ENCODE measurements around the gene UNC80.

Gene UNC80

DNA sequence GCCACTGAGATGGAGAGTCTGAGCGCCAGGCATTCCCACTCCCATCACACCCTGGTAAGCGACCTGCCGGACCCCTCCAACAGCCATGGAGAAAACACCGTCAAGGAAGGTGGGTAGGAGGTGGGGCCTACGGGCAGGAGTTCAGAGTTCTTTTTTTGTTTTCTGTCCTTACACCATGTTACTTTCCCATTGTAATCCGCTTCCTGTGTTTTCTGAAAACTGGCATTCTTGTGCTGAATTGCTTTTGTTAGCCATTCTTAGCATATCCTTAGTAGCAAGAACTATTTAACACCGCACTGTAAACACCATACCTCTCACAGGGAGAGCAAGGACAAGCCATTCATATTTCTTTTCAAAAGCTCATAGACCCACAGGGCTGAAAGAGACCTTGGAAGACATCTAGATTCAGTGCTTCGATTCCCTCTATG, 46.2 kb downstream of the UNC80 start:
- no peak for DNase-seq (ENCODE audit: low spot score)

DNA sequence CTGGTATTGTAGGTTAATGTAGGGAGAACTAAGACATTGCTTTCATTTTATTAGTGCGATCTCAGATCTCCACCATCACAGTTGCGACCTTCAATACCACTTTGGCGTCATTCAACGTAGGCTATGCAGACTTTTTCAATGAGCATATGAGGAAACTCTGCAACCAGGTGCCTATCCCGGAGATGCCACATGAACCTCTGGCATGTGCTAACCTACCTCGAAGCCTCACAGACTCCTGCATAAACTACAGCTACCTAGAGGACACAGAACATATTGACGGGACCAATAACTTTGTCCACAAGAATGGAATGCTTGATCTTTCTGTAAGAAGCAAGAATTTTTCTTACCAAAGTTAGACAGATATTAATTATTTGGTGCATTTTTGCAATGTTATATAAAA, 47.3 kb downstream of the UNC80 start:
- no peak for DNase-seq (ENCODE audit: low spot score)

DNA sequence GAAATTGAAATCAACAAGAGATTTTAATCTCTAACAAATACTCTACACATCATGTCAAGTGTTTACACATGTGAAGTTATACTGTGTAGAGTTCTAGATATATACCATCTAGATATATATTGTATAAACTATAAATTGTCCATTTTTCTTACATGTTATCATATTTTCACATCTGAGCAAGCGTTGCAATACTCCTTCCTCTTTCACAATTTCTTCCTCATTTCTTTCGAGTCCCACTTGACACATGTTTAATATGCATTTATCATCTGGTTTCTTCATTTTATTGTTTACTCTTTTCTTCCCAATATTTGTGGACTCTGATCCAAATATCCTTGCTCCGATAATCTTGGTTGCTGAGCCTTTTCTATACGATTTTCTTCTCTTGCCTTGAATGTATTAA, 50.2 kb downstream of the UNC80 start:
- DNase-seq (ENCODE audit: low spot score) = no peak

DNA sequence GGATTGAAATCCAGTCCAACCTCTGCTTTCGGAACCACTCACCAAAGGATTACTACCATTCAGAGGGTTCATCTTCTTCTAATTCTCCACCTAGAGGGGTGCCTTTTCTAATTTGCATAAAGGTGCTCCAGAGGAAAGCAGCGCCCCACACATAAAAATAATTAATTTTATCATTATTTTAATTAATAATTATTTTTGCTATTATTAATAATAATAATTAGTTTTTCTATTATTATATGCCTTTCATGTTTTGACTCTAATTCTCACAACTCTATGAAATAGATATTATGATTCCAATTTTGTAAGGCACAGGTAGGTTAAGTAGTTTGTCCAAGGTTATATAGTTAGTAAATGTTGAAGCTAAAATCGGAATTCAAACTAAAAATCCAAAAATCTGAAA, 51.9 kb downstream of the UNC80 start:
- DNase-seq (ENCODE audit: low spot score) = no peak

DNA sequence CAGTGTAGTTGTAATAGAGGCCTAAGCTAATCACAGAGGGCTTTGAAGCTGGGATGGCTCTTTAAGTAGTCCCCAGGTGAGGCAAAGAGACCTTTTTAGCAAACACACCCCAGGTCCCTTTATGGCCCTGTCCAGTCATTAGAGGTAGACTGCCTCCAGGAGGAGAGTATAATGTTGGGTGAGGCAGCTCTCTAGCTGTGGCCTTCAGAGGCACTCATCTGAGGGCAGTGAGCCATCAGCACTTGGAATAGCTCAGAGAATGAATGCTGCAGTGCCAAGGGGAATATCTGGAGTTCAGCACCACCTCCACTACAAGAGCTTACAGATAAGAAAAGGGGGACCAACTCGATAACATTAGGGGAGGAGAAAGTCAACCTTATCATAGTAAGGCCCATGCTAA, 52.8 kb downstream of the UNC80 start:
- DNase-seq (ENCODE audit: low spot score) = no peak

DNA sequence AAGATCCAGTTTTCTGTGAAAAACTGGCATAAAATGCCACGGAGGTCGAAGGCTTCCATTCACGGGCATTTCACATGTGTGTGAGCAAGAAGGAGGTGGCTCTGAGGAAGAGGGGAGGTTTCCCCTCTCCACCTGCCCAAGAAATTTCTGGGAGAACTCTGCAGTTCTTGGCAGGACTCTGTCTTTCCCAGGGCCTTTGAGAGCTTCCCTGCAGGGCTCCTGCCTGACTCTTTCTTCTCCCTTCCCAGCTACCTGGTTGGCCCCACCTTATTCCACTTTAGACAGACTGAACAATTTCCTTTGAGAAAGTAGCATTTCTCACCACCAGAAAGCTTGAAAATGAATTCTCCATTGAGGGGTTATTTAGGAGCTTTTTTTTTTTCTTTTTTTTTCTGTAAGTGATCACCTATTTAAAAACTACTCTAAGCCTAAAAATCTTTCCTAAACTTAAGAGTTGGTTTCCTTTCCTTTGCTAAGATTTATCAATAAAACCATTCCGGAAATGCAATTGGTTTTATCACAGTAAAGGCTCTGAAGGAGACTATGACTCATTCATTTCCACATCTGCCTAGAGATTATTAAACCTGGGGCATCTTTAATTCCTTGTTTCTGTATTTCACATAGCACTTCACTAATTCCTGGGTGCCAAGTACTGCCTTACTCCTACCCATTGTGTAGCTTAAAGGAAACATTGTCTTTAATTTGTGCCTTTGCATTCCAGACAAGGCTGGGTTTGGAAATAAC, 59.3 kb downstream of the UNC80 start:
- no peak for DNase-seq (ENCODE audit: low spot score)

DNA sequence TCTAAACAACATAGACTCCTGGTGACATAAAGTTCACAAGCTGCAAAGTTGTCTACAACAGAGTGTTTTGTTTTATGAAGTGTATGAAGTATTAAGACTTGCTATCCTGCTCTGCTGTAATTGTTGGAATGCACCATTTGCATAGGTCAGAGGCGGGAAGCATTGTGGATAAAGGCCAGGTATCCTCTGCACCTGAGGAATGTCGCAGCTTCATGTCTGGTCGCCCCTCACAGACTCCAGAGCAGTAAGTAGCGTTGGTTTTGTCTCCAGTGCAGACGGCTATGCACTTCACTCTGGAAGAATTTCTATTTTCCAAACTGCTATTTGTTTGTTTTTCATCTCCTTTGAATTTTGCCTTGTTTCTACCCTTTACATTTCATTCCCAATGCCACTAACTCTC, 63.1 kb downstream of the UNC80 start:
- no peak for DNase-seq (ENCODE audit: low spot score)

DNA sequence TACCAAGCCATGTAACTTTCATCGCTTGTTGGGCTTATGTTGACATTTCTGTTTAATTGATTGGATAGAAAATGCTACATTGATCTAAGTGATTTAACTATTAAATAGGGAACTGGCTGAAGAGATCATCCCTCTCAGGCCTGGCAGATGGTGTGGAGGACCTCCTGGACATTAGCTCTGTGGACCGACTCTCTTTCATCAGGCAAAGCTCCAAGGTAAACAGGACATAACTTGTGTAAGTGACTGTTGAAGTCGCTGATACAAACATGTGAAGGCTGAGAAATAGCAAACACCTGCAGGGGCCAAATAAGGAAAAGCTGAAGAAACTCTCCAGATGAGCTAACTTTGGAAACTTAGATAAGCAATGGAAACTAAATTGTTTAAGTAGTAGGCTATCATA, 68.8 kb downstream of the UNC80 start:
- DNase-seq (ENCODE audit: low spot score) = no peak

DNA sequence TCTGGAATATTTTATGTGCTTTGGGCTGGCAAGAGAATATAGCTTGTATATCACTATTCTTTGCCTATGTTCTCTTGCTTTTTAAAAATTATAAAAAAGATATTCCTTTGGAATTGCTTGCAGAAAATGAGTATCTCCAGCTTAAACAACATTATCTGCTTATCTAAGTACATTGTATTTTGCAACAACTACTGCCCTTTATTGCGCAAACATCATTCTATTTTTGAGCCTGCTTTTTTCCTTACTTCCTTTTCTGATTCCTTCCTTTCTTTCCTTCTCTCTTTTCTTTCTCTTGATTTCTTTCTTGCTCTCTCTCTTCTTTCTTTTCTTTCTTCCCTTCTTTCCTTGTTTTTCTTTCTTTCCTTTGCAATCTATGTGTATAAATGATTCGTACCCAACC, 74.0 kb downstream of the UNC80 start:
- DNase-seq (ENCODE audit: low spot score) = no peak

DNA sequence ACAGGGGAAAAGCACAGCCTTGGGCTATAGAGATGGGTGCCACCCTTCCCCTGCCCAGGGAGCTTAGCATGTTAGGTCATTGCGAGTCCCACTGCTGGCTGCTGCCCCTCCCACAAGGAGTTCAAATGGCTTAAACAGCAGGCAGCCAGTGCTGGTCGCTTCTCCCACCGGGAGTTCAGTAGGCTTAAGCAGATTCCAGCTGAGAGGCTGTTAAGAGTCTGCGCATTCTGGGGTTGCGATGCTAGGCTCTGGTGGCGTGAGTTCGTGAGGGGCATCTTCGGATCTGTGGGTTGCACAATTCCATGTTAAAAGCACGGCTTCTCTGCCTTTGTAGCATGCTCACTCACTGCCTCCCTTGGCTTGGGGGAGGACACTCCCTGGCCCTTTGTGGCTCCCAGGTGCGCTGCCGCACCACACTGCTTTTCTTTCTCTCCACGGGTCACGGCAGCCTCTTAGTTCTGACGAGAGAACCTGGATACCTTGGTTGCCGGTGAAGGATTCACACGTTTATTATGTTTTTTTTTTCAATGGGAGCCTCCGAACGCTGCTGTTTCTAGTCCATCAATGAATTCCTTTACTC, 93.2 kb downstream of the UNC80 start:
- no peak for DNase-seq (ENCODE audit: low spot score)

DNA sequence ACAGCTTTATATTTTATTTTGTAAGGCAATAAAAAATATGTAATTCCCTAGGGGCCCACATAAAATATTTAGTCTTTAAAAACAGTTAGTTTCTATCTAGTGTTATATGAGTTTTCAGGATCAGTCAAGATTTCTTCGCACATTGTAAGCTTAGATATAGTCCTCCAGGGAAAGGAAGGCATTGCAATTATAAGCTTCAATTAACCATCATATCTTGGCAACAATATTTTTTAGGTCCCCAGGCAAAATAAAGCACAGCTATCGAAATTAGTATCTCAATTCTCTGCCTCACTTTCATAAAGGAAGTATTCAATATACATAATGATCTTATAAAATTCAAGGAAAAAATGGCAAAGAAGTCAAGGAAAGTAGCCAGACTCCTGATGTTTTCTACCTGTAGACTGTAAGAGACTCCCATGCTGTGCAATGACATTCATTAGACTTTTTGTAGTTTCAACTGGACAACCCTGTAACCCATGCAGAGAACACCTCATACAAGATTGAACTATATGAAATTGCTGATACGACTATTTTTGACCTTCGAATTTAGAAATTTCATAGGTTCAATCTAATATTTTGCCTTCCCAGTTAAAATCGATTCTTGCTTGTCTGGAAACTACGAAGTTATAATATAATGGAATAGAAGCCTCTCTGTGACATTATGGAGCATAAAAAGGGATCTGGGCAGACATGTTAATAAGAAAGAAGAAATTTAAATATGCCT, 96.8 kb downstream of the UNC80 start:
- no peak for DNase-seq (ENCODE audit: low spot score)

DNA sequence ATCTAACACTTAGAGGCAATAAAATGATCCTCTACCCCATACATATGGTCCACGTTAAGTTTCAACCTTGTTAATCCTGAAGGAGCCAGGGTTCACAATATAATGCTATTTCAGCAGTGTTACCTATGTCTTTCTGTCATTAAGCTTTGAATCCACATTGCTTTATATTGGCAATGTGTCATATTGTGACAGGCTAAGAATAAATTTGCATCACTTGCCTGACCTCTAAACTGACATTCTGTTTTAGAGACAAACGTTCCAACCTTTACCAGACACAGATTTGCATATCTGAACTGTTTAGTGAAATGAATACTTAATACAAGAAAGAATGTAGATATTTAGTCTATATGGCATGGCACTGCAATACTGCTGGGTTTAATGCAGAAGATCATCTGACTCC, 98.4 kb downstream of the UNC80 start:
- no peak for DNase-seq (ENCODE audit: low spot score)

DNA sequence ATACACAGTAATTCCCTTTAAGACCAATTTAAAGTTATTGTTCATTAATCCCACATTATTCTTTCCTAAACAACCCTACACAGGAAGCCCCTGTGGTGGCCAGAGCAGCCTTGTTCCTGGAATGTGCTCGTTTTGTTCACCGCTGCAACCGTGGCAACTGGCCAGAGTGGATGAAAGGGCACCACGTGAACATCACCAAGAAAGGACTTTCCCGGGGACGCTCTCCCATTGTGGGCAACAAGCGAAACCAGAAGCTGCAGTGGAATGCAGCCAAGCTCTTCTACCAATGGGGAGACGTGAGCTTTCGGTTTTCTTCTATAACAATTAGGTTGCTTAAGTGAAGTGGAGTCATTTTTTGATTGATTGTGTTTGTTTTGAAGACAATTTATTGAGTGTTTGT, 101.0 kb downstream of the UNC80 start:
- DNase-seq (ENCODE audit: low spot score) = no peak

DNA sequence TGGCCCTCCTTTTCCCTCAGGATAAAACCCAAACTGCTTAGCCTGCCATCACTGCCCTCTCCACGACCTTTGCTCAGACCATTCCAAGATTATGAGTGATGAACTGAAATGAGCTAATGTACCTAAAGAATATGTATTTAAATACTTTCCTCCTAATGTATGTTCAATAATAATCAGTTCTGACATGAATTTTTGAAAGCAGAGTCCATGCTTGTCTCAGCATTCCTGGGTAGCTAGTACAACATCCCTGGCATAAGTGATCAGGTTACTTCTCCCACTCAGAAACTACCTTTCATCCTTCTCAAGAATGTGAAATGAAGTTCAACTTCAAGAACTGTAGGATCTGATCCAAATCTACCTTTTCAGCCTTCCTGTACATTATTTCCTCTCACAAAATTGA, 103.6 kb downstream of the UNC80 start:
- no peak for DNase-seq (ENCODE audit: low spot score)

DNA sequence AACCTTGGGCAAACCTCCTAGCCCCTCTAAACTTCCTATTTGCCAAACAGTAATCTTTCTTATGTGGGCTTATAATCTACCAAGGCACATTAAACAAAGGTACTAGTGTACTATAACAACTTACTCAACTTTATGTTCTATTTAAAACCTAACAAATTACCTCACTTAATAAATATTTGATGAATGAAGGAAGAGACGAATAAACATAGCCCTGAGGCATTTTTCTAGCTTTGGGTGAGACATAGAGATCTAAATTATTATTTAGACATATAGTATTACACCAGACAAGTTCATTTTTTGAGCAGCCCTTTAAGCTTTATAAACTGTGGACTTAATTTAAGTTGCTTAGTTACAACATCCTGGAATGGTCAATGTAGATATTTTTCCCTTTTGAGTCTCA, 104.6 kb downstream of the UNC80 start:
- DNase-seq (ENCODE audit: low spot score) = no peak

DNA sequence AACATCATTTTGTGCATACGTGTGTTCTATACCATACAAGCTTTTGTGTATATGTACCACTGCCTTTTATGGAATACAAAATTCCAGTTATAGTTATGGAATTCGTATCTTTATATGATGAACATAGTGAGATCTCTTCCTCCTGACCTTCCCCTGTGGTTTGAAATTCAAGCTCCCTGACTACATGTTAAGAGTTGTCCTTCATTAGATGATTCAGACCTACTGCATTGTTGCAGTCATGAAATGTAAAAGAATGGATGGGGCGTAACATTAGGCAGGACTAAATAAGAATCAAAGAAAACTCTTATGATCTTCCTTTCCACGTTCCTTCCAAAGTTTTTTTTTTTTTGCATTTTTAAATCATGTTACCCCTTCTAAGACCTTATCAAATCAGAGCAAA, 107.1 kb downstream of the UNC80 start:
- DNase-seq (ENCODE audit: low spot score) = no peak

DNA sequence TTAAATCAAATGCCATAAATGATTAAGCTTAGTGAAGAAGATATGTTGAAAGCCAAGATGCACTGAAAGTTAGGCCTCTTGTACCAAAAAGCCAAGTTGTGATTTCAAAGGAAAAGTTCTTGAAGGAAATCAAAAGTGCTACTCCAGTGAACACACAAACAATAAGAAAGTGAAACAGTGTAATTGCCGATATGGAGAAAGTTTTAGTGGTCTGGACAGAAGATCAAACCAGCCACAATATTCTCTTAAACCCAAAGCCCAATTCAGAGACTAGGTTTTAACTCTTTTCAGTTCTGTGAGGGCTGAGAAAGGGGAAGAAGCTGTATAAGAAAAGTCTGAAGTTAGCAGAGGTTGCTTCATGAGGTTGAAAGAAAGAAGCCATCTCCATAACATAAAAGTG, 129.0 kb downstream of the UNC80 start:
- no peak for DNase-seq (ENCODE audit: low spot score)

DNA sequence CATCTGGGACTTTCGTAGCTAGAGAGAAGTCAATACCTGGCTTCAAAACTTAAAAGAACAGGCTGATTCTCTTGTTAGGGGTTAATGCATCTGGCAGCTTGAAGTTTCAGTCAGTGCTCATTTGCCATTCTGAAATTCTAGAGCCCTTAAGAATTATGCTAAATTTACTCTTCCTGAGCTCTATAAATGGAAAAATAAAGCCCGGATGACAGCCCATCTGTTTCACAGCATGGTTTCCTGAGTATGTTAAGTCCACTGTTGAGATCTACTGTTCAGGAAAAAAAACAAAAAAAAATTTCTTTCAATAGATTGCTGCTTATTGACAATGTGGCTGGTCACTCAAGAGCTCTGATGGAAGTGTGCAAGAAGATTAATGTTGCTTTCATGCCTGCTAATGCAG, 129.5 kb downstream of the UNC80 start:
- DNase-seq (ENCODE audit: low spot score) = no peak

DNA sequence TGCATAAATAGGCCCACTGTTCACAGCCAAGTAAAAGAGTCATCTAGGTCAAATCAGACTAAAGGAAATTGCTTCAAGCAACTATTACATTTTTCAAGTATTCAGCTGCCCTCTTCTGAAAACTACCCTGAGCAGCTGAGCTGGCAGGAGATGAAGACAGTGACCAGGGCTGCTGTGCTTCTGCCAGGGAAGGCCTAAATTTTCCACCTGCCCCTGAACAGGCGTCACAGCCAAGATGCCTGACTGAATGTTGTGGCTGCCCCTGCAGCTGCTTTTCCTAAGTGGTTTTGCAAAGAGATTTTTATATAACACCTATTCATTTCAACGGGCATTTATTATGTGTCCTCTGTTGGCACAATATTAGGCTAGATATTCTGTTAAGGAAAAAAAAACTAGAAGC, 134.1 kb downstream of the UNC80 start:
- DNase-seq (ENCODE audit: low spot score) = no peak

DNA sequence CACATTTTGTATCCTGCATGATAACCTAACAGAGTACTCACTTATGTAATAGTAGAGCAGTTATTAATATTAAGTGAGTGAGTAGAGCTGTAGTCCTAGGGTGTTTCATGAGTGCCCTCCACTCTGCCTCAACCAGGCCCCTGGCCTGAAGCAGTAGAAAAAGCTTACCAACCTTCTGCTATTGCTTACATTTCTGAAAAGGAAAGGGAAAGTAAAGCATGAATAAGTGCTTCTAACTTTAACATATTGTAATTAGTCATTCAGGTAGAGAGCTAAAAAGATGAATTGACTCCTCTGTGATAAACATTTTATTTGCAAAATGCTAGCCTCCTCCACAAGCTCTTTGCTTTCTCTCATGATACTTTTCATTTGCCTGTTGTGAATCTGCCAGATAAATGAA, 136.1 kb downstream of the UNC80 start:
- no peak for DNase-seq (ENCODE audit: low spot score)

DNA sequence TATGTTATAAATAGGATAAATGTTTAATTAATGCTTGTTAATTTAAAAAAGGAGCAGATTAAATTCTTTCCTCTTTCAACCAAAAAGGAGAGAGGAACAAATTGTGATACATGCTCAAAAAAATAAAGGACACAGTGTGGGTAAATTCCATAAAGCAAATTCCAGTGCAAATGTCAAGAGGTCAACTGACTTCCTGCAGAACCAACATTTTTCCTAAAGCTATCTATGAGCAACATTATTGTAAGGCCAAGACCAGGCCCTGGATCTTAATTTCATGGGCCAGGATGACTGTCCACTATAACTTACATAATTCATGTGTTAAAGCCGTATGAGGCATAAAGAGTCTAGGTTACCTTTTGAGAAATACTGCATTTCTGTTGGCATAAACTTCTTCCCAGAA, 136.9 kb downstream of the UNC80 start:
- DNase-seq (ENCODE audit: low spot score) = no peak

DNA sequence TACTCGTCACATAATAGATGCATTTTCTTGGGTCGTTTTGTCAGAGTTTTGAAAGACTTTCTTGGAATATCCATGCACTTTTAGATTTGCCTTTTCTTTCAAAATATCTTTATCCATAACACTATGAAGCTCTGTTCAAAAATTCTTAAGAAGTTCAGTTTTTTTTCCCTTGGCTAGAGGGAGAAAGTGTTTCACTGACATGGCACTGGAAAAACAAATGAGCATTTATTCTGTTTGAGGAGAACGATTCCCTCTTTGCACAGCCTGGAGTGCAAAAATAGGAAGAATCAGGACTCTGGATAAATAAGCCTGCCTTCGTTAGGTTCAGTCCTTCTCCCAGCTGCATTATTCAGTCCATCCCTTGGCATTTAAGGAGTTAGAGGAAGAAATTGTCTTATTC, 139.9 kb downstream of the UNC80 start:
- no peak for DNase-seq (ENCODE audit: low spot score)

DNA sequence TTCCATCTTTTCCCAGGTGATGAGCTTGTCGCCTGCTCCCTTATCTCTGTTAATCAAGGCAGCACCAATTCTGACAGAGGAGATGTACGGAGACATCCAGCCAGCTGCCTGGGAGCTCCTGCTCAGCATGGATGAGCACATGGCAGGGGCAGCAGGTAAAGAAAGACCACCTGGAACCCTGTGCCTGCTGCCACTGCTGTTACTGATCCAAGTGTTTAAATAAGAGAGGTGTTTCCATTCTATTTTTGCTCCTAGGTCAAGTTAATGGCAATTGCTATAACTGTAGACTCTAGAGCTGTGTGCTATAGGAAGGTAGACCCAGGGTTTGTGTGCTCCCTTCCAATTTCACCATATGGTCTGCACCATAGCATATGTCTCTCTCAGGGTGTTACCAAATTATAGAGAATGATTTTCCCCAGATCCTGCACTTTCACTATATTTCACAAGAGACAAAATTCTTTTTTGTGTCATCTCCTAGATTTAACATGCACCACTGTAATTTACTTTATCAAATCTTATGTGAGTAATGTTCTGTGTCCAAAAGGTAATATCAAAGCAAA, 142.2 kb downstream of the UNC80 start:
- no peak for DNase-seq (ENCODE audit: low spot score)

All from CD4-positive, alpha-beta T cell treated with Interleukin-15 for 4 hours (primary cell).